Superior temporal gyrus (tissue), 1 donor: Measurements from ENCODE around the gene PKD1.
"Not testable (repeated sequence)": the region's sequence is repeated elsewhere in the genome, so short reads cannot be mapped to it uniquely, and the experiment has no call there.

Experiments used
- DNase-seq: peaks from one replicate; pipeline ENCODE4 v3.0.0-alpha.2; 2016; ENCODE audit errors: extremely low spot score

The PKD1 gene

DNA sequence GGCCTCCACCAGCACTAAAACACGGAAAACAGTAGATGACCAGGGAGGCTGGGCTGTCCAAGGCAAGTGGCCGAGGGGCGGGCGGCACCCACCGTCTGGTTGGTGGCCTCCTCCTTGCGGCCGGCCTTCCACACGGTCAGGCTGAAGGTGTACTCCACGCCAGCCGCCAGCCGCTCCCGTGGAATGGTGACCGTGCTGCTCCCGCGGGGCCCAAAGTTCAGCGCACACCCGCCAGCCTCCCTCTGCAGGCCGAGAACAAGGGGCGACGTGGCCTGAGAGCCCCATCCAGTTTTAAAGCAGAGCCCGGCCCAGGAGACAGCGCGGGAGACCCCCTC lies 27.9 kb downstream of the PKD1 start:
- not testable (repeated sequence) for DNase-seq

DNA sequence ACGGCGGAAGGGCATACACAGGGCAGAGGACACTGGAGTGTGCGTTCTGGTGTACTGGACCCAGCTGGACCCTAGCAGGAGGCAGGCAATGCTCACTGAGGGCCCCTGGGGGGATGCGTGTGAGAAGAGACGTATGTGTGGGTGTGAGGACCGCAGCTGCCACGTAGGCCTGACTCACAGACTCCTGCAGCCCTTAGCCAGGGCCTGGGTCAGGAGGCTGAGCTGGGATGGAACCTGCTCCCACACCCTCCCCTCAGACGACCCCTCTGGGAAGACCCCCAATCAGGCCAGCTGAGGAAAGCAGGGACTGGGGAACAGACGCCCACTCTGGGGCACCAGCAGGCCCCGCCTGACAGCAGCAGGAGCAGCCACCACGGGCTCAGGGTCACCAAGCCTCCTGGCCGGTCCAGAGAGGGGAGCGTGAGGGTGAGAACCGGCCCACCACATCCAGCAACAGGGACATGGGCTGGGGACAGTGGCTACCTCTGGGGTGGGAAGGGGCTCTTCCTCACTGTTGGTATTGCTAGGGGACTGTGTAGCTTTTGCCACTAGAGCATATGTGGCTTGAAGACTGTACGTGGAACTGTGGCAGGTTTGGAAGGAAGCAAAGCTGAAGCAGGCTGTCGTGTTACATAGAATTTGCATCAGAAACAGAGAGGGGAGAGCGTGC lies 28.4 kb downstream of the PKD1 start:
- DNase-seq = not testable (repeated sequence)

GRCh38 chr16:2106211-2106610 lies 29.5 kb downstream of the PKD1 start:
- not testable (repeated sequence) for DNase-seq

DNA sequence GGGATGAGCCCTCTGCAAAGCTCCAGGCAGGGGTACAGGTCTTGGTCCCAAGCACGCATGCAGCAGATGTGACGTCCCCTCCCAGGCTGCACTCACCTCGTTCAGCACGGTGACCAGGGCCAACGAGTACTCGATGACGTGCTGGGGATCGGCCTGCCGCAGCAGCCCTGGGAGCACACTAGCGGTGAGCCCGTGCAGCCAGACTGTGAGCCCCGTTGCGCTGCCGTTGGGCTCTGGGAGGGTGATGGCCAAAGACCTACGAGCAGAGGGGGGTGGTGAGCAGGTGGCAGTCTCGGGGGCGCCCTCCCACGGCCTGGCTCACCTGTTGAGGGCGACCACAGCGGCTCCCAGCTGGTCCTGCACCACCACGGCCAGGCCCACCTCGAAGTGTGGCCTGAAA lies 29.9 kb downstream of the PKD1 start:
- not testable (repeated sequence) for DNase-seq

- DNase-seq = not testable (repeated sequence)
Observed at GRCh38 chr16:2105291-2105690, 30.4 kb downstream of the PKD1 start.

DNA sequence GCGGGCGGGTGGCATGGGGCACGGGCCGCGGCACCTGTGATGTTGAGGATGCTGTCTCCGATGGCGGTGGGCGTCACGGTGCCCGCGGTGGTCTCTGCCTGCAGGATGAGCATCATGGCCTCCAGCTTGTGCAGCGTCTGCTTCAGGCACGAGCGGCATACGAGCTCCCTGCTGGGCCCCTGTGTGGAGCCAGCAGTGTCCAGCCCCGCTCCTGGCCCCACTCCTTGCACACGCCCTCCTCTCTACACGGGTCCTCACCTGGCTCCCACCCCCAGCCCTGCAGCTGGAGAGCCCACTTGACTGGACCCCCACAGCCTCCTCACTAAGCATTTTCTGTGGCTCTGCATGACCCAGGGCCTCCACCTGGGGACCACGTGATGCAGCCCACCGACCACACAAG lies 31.2 kb downstream of the PKD1 start:
- DNase-seq = not testable (repeated sequence)

DNA sequence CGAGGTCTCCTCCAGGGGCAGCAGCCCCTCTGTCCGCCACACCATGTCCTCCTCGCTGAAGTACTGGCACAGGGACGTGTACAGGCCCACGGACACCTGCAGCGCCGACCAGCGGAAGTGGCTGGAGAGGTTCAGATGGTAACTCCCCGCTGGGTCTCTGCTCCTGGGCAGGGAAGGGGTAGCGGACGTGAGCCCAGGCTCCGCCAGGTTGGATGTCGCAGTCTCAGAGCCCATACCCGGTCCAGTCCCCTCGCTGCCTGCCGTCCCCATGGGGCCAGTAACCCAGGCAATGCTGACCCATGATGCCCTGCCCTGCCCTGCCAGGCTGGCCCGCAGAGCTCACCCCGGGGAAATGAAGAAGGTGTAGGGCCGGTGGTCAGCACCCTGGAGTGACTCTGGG lies 33.2 kb downstream of the PKD1 start:
- DNase-seq = no peak

DNA sequence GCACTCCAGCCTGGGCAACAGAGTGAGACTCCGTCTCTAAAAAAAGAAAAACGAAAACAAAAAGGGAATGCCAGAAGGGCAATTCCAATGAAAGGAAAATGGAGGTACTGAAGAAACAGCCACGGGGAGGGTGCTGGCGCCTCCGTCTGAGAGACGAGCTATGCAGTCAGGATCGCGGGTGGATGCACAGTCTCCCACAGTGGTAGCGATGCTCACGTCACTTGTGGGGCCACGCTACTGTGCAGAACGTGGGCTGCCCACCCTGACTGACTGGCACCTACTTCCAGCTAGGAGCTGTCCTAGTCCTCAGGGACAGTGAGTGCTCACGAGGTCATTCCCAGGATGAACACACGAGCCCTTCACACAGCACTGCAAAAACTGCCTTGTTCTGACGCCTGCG lies 34.1 kb downstream of the PKD1 start:
- not testable (repeated sequence) for DNase-seq

GRCh38 chr16:2097689-2098088 lies 38.0 kb downstream of the PKD1 start:
- DNase-seq = not testable (repeated sequence)

DNA sequence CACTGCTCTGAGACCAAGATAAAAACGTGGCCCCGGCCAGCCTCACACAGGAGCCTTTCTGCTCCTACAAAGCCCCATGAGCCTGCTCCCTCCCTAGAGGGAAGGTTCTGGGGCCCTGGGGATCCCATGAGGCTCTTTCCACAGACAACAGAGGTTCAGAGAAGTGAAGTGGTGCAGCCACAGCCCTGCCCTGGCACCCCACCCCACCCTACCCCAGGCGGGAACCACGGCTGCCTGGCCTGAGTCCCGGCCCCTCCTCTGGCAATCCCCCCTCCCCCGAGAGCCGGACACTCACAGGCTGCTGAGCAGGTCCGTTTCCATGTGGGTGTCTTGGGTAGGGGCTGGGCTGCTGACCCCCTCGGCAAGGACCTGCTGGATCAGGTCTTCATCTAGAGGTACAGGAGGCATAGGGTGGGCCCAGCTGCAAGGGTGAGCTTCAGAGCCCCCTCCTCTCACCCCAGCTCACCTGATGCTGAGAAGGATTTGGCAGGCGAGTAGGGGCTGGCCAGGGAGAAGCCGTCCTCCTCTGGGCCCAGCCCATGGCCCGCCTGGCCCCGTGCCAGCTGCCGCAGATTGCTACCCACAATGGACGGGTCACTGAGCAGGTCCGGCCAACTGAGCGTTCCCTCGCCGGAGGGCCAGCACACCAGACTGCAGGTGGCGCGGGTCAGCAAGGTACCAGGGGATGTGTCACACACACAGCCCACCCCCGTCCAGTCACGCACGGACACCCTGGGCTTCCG lies 38.7 kb downstream of the PKD1 start:
- no peak for DNase-seq

DNA sequence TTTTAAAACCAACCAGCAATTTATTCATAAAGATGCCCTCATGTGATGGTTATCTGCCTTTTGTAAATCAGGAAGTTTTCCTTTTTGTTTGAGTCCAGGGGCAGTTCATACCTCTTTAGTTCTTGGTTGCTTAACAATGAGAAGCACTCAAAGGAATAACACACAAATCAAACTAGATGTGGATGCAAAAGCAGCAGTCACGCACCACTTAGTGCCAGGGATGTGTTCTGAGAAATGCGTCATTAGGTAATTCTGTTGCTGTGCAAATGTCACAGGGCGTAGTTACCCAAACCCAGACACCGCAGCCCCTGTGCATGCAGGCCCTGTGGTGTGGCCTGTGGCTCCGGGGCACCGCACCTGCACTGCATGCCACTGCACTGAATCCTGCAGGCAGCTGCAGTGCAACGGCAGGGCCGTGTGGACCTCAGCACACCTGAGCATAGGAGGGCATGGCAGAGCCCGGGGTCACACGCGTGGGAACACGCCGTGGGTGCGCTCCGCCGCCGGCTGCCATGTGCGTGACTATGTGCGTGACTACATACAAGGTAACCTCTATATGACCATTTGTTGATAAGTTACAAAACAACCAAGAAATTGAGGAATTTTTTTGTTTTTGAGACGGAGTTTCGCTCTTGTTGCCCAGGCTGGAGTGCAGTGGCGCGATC lies 39.6 kb downstream of the PKD1 start:
- no peak for DNase-seq

DNA sequence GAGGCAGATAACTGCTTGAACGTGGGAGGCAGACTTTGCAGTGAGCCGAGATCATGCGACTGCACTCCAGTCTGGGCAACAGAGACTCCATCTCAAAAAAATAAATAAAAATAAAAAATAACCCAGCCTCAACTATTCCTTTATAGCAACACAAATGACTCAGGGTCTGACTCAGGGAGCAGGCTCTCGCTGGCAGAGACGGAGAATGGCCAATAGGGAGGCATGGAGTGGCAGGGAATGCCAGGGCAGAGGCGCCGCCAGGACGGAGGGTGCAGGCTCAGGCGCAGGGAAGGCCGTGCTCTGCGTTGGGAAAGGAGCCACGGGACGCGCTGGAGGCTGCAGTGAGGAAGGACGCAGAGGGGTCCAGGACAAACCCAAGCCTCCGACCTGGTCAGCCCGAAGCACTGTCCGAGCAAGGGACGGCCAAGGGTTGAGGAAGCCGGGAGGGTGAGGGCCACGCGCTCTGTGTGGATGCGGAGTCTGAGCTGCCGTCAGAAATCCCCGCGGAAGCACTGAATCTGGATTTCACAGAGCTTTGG lies 40.3 kb downstream of the PKD1 start:
- DNase-seq = no peak

DNA sequence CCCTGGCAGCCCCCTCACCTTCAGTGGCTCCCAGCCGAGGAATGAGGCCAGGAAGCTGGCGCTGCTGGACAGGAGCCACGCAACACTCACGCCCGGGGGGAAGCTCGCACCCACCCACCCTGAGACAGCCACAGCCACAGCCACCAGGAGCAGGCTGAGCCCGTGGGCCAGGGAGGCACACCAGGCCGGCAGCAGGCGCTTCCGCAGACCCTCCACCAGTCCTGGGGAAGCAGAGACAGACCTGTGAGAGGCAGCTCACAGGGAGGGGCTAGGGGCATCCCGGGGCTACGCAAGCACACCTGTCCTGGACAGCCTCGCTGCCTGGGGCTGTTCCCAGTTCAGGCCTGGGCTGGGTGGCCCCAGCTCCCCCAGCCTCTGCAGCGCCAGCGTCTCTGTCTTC lies 41.9 kb downstream of the PKD1 start:
- DNase-seq = no peak

DNA sequence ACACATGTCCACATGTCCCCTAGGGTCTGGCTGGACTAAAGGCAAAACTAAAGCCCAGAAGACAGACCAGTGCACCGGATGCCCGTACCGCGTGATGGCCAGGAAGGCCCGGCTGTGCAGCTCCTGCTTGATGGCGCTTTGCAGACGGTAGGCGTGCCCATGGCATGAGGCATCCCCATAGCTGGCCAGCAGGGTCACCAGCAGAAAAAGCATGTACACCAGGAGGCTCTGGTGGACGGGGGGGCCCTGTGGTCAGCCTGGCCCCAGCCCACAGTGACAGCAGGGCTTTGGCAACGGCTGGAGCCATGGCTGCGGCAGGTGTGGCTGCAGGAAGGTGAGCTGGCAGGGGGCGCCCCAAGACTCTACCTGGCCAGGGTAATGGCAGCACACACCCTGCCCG lies 42.8 kb downstream of the PKD1 start:
- no peak for DNase-seq

GRCh38 chr16:2092256-2092620 lies 43.5 kb downstream of the PKD1 start:
- no peak for DNase-seq

GRCh38 chr16:2091547-2092255 lies 44.0 kb downstream of the PKD1 start:
- DNase-seq = no peak

- DNase-seq = no peak
Observed at GRCh38 chr16:2090777-2091546, 44.7 kb downstream of the PKD1 start.

- no peak for DNase-seq
Observed at GRCh38 chr16:2090481-2090776, 45.3 kb downstream of the PKD1 start.

DNA sequence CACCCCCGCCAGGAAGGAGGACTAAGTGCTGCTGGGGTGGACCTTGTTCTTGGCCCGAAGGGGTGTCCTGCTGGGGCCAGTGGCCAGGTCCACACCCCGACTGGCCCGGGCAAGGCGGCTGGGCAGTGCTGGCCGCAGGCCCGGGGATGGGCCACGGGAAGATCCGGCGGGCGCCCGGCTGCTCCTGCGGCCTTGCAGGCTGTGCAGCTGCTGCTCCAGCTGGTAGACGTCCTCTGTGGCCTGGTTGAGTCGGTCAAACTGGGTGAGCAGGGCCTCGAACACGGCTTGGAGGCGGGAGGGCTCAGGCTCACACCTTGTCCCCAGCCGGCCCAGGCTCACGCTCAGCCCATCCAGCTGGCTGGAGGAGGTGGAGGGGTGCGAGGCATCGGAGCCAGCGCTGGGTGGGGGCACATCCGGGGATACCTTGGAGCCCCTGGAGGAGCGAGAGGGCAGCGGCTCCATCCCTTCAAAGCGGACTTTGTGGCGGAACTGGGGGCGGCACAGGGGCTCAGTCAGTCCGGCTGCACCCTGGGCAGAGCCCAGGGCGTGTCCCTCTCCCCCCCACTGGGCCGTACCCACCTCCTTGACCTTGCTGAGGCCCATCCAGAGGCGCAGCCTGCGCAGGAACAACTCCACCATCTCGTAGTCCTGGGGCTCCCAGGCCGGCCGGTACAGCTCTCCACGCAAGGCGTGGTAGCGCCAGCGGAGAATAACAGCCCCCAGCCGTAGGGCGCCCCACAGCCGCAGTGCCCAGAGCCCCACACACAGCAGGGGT lies 45.8 kb downstream of the PKD1 start:
- no peak for DNase-seq

DNA sequence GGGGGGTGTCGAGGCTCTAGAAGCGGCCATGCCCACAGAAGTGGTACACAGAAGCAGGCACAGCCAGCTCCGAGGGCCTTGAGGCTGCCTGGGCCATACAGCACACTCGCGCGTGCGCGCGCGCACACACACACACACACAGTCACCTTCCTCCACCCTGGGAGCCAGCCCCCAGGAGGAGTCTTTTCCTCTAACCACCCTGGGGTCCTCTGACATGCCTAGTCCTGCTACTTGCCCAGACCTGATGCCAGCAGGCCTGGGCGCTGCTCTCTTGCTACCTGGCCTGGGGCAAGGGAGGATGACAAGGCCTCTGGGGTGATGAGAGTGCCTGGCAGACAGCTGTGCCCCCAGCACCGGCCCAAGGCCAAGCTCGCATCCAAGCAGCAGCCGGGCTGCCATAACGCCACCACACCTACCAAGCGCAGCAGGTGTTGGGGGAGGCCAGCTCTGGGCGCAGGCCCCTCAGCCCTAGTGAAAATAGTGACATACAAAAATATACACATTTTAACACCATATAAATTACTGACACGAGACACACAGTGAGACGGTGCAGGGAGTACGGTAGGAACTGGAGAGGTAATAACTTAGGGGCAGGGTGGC lies 46.8 kb downstream of the PKD1 start:
- no peak for DNase-seq
